Stomach smooth muscle (tissue), 2 donors: ENCODE data around the gene JMJD6.
"Not testable (repeated sequence)": the region's sequence is repeated elsewhere in the genome, so short reads cannot be mapped to it uniquely, and the experiment has no call there.

Source experiments
- H3K27ac ChIP-seq: one replicate; pipeline ENCODE4 v1.7.0; 2013; ENCODE audit warnings: mild to moderate bottlenecking, low read length, inconsistent platforms
- H3K27me3 ChIP-seq, 2 donors: one replicate each; pipeline ENCODE4 v1.7.0; 2013; ENCODE audit warnings: low read length in 2 of 2; ENCODE audit not compliant: insufficient read depth in 2 of 2, control insufficient read depth in 1 of 2
- H3K36me3 ChIP-seq, 2 donors: one replicate each; pipeline ENCODE4 v1.7.0; 2013; ENCODE audit warnings: low read length in 2 of 2; ENCODE audit not compliant: control insufficient read depth in 2 of 2, insufficient read depth in 2 of 2
- H3K4me1 ChIP-seq: one replicate; pipeline ENCODE4 v1.7.0; 2013; ENCODE audit warnings: low read length; ENCODE audit not compliant: control insufficient read depth, insufficient read depth
- H3K4me3 ChIP-seq, 2 donors: one replicate each; pipeline ENCODE4 v1.7.0; 2013; ENCODE audit warnings: low read length in 2 of 2
- H3K9ac ChIP-seq, 2 donors: one replicate each; pipeline ENCODE4 v1.7.0; 2013; ENCODE audit warnings: low read length in 2 of 2, mild to moderate bottlenecking in 1 of 2
- H3K9me3 ChIP-seq, 2 donors: one replicate each; pipeline ENCODE4 v1.7.0; 2013; ENCODE audit warnings: low read length in 2 of 2; ENCODE audit not compliant: control insufficient read depth in 2 of 2
- donor health status: healthy.
- donor health status: Pancreatic carcinoma.

JMJD6 gene

DNA sequence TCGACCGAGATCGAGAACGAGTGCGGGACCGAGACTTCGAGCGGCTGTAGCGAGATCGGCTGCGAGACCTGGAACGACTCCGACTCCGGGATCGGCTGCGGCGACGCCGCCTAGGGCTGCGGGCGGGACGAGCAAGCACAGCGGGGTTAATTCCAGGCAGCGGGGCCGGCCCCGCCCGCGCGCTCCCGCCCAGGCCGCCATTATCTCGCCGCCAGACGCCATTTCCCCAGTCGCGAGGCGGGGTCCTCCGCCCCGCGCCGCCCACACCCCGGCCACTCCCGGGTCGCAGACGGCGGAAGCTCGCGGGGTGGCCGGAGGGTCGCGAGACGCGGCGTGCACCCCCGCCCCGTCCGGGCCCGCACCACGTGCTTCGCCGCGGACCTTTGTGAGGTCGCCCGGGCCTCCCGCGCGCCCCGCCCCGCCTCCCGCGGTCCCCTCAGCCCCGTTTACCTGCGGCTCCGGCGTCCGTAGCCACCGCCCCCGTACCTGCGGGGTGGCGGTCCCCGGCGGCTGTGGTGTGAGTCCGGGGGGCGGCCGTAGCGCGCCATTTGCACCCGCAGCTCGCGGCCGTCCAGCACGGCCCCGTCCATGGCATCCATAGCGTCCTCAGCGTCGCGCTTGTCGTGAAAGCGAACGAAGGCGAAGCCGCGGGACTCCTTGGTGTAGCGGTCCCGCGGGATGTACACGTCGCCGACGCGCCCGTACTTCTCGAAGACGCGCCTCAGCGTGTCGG lies 10.1 kb upstream of the JMJD6 start:
- Histone ChIP-seq H3K4me1 (peaks cover 48% of the 10 kb centered on the region), H3K9me3 (no peaks in the 10 kb centered on the region), H3K27ac (peak overlapping the region; percentile 95), H3K9ac (peak overlapping the region; percentile 90 to 91), H3K36me3 (peaks cover 16 to 29% of the 10 kb centered on the region in 2 donors), H3K27me3 (no peaks in the 10 kb centered on the region), H3K4me3 (peak overlapping the region; percentile 87 to 97)

DNA sequence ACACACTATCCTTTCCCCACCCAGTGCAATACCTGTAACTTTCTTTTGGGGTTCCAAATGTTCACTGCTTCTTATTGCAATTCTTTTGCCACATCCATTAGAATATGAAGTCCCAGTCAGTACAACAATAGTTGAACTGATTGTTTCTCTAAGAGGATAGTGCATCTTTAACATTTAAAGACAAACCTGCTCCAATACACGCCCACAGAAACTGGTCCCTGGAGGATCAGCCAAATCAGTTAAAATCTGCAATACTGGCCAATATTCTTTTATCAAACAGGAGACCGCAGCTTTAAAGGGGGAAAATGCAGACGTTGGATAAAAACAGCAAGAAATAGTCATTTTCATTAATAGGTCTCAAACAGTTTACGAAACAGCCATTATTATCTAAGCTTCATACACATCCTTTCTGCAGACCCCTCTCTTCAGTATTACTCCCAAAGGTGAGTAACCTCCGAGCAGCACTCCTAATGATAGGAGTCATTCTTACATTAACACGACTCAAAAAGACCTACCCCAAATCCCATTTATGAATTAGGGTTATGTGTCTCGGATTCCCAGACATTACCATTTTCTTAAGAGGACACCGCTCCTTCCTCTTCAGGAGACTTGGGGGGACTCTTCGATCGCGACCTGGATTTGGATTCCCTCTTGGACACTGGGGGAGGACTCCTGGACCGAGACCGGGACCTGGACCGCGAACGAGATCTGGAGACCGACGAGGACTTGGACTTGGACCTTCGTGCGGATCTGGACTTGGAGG lies 9.4 kb upstream of the JMJD6 start:
- no peaks in the 10 kb centered on the region for H3K9me3 ChIP-seq
- H3K27ac ChIP-seq, result peak overlapping the region; percentile 95
- H3K4me3 ChIP-seq, result peak overlapping the region; percentile 87 to 97
- peaks cover 51% of the 10 kb centered on the region for H3K4me1 ChIP-seq
- peak overlapping the region; percentile 90 to 91 for H3K9ac ChIP-seq
- H3K36me3 ChIP-seq, result peaks cover 19 to 34% of the 10 kb centered on the region in 2 donors
- H3K27me3 ChIP-seq, result no peaks in the 10 kb centered on the region

DNA sequence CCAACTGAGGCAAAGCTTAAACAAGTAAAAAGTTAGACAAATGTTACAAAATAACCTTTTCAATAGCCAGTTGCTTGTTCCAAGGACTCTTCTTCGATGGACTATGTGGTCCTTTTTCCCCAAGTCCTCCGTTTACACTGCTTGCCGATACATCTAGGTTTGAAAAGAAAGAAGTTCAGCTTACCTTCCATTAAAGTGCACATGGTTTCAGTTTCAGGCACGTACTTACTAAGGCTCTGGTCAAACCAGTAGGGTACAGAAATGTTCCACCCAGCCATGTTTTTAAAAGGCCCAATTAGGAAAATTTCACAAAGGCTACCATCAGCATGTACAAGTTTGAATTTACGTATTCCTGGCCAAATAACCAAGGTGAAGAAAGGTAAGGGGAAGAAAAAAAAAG lies 8.6 kb upstream of the JMJD6 start:
- Histone ChIP-seq H3K4me1 (peaks cover 51% of the 10 kb centered on the region), H3K9me3 (no peaks in the 10 kb centered on the region), H3K9ac (peak overlapping the region in 1 of 2 donors; percentile 90), H3K36me3 (peaks cover 19 to 34% of the 10 kb centered on the region in 2 donors), H3K27ac (no peak overlapping the region), H3K4me3 (peak overlapping the region; percentile 44 to 97), H3K27me3 (no peaks in the 10 kb centered on the region)

DNA sequence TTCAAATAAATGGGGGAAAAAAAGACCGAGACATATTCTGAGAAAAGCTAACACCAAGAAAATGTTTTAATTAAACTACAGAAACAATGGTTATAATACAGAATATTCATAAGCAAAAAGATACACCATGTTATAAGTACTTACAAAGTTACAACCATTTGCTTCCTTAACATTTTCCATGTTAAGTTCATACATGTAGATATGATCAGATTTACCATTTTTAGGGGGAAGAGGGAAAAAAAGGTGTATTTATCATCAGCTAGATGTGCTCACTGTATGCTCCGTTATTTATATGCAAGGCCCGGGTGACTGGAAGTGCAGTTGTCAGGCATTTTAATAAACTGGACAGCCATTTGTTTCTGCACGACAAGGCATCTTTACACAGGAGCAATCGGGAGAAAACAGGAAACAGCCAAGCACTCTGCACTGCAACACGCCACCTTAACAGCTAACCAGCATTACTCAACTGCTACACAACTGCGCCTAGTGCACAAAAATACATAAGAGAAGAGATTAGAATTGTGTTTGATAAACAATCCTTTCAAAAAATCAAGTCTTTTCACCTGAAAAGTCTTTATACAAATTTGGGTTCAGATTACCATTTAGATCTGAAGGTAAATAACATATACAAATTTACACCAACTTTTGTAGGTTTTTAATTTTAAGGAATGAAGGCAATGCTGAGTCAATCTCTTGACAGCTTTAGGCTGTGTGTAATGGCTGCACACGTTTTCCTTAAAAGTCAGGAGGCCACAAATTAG lies 7.9 kb upstream of the JMJD6 start:
- H3K36me3 ChIP-seq, result peaks cover 19 to 34% of the 10 kb centered on the region in 2 donors
- no peak overlapping the region for H3K27ac ChIP-seq
- peak overlapping the region; percentile 44 to 97 for H3K4me3 ChIP-seq
- H3K9ac ChIP-seq, result peak overlapping the region in 1 of 2 donors; percentile 90
- no peaks in the 10 kb centered on the region for H3K27me3 ChIP-seq
- H3K4me1 ChIP-seq, result peaks cover 55% of the 10 kb centered on the region
- H3K9me3 ChIP-seq, result no peaks in the 10 kb centered on the region

DNA sequence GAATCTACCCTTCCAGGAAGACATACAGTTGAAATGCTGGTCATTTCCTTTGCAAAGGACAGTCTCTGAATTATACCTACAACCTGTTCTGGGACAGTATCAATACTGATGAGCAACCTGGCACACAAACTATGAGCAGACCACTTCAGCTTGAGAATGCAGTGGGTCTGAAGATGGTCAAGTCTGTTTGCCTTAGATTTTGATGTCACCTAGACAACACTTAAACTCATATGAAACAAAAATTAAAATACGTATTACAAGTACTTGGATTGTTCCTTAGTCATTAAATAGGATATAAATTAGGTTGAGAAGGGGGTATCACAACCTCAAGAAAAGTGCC lies 7.2 kb upstream of the JMJD6 start:
- no peaks in the 10 kb centered on the region for H3K27me3 ChIP-seq
- H3K9ac ChIP-seq, result no peak overlapping the region
- no peak overlapping the region for H3K27ac ChIP-seq
- H3K4me3 ChIP-seq, result no peak overlapping the region
- no peaks in the 10 kb centered on the region for H3K9me3 ChIP-seq
- H3K4me1 ChIP-seq, result peaks cover 54% of the 10 kb centered on the region
- peaks cover 19 to 34% of the 10 kb centered on the region in 2 donors for H3K36me3 ChIP-seq

DNA sequence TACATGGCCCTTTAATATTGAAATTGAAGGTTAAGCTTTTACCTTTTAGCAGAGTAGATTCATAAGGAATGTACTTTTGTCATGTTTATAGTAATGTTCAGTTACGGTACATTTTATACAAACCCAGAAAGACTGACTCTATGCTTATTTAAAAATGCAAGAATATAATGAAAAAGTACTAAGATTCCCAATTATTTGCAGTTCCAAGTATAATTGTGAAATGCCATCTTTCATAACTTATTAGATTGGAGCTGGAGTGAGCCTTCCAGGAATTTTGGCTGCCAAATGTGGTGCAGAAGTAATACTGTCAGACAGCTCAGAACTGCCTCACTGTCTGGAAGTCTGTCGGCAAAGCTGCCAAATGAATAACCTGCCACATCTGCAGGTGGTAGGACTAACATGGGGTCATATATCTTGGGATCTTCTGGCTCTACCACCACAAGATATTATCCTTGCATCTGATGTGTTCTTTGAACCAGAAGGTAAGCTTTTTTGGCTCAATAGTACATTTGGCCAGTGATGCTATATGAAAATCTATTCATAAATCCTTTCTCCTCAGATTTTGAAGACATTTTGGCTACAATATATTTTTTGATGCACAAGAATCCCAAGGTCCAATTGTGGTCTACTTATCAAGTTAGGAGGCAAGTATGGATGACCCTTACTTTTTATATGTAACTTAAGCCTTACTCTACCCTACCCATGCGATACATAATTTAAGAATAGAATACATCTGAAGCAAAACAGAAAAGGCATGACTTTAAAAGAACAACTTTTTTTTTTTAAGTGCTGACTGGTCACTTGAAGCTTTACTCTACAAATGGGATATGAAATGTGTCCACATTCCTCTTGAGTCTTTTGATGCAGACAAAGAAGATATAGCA lies 6.6 kb upstream of the JMJD6 start:
- Histone ChIP-seq H3K4me3 (no peak overlapping the region), H3K9ac (no peak overlapping the region), H3K27ac (no peak overlapping the region), H3K36me3 (peaks cover 19 to 34% of the 10 kb centered on the region in 2 donors), H3K27me3 (no peaks in the 10 kb centered on the region), H3K9me3 (no peaks in the 10 kb centered on the region), H3K4me1 (peaks cover 55% of the 10 kb centered on the region)

DNA sequence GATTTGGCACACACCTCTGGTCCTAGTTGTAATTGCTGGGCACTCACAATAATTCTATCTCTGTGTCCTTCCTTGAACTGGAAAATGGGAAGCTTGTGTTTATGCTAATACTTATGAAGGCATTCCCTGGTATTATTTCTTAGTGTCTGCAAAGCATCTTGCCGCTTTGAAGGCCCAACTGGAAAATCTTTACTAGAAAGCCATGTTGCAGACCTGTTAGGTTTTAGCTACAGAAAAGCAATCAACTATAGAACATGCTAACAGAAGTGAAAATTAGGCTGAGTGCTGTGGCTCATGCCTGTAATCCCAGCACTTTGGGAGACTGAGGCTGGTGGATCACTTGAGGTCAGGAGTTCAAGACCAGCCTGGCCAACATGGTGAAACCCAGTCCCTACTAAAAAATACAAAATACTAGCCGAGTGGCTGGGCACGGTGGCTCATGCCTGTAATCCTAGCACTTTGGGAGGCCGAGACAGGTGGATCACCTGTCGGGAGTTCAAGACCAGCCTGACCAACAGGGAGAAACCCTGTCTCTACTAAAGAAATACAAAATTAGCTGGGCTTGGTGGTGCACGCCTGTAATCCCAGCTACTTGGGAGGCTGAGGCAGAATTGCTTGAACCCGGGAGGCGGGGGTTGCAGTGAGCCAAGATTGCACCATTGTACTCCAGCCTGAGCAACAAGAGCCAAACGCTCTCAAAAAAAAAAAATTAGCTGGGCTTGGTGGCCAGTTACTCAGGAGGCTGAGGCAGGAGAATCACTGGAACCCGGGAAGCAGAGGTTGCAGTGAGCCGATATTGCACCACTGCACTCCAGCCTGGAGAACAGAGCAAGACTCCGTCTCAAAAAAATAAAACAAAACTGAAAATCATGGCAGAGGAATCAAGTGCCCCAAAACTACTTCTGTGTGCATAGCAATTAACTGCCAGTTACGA lies 5.7 kb upstream of the JMJD6 start:
- not testable (repeated sequence) for H3K27ac ChIP-seq, H3K9ac ChIP-seq, H3K9me3 ChIP-seq, H3K27me3 ChIP-seq, H3K4me3 ChIP-seq
- H3K36me3 ChIP-seq, result peaks cover 19 to 34% of the 10 kb centered on the region in 2 donors
- H3K4me1 ChIP-seq, result peaks cover 64% of the 10 kb centered on the region

DNA sequence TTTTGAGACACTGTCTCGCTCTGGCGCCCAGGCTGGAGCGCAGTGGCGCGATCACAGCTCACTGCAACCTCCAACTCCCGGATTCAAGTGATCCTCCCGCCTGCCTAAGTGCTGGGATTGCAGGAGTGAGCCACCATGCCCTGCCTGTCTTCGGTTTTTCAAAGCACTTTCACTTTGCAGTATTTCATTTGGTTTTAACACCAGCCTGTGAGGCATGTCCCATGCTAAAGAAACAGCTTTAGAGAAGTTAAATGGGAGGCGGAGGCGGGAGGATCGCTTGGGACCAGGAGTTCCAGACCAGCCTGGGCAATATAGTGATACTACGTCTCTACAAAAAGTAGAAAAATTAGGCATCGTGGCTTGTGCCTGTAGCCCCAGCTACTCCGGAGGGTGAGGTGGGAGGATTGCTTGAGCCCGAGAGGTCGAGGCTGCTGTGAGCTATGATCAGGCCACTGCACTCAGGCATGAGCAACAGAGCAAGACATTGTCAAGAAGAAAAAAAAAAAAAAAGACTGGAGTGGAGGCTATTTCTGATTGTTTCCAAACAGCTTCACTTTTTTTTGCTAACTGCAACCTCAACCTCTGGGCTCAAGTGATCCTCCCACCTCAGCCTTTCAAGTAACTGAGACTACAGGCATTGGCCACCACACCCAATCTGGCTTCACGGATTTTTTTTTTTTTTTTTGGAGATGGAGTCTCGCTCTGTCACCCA lies 1.5 kb upstream of the JMJD6 start:
- peak overlapping the region; percentile 90 to 91 for H3K4me3 ChIP-seq
- H3K4me1 ChIP-seq, result peaks cover 64% of the 10 kb centered on the region
- H3K9me3 ChIP-seq, result no peaks in the 10 kb centered on the region
- no peaks in the 10 kb centered on the region for H3K27me3 ChIP-seq
- H3K9ac ChIP-seq, result peak overlapping the region; percentile 90 to 93
- peak overlapping the region; percentile 98 for H3K27ac ChIP-seq
- peaks cover 13 to 17% of the 10 kb centered on the region in 2 donors for H3K36me3 ChIP-seq
